OCI-LY3 (cell line): ENCODE results near the gene CCDC175.

Experiments
- EZH2phosphoT487 ChIP-seq: fragments of 200-600 bp; shearing (Covaris generic); IDR thresholded peaks from 2 replicates; pipeline ENCODE4 v1.6.1; 2018; ENCODE audit warnings: antibody characterized with exemption, mixed run types, low read depth
- TF ChIP-seq, protein P1 (sequence below): fragments of 200-600, 300-600 bp; sonication (generic); IDR thresholded peaks from 2 replicates; pipeline ENCODE4 v1.5.1; 2014; ENCODE audit warnings: antibody characterized with exemption, low read length, low read depth

DNA sequence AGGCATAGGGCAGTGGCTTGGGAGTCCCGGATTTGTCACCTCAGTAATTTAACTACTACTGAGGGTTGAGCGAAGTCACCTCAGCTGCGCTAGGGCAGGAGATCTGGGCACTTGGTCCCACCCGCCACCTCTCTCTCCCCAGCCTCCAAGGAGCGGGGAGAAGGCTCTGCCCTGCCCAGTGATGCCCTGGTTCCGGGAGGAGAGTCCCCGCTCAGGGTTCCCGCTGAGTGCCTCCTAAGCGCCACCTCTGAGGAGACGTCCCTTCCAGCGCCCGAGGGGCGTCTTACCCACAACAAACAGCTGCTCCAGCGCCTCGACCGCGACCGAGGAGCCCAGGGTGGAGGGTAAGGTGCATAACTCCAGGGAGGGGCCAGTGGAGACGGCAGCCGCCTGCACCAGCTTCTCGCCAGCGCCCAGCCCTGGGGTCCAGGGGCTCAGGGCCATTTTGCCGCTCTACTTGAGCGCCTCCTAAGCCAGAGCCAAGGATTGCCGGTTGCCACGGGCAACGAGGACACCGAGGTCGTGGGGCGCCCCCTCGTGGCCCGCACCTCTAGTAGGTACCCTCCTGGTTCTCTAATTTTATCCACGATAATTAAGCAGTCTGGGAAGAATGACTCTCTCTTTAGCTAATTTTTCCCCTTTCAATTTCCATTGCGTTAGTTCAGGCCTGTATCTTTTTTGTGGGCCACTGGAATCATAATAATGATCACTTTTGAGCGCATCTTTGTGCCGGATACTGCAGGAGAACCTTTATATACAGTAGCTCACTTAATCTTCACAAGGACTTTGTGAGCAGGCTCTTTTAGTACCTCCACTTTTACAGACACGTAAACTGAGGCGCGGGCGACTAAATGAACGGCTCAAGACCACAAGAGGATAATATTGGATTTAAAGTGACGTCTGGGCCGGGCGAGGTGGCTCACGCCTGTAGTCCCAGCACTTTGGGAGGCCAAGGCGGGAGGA, at the start of gene CCDC175:
- TF ChIP-seq, protein P1, sequence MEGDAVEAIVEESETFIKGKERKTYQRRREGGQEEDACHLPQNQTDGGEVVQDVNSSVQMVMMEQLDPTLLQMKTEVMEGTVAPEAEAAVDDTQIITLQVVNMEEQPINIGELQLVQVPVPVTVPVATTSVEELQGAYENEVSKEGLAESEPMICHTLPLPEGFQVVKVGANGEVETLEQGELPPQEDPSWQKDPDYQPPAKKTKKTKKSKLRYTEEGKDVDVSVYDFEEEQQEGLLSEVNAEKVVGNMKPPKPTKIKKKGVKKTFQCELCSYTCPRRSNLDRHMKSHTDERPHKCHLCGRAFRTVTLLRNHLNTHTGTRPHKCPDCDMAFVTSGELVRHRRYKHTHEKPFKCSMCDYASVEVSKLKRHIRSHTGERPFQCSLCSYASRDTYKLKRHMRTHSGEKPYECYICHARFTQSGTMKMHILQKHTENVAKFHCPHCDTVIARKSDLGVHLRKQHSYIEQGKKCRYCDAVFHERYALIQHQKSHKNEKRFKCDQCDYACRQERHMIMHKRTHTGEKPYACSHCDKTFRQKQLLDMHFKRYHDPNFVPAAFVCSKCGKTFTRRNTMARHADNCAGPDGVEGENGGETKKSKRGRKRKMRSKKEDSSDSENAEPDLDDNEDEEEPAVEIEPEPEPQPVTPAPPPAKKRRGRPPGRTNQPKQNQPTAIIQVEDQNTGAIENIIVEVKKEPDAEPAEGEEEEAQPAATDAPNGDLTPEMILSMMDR, result peak; percentile 94
- TF ChIP-seq EZH2phosphoT487, result no peak
